Mucosa of descending colon (tissue), 3 donors: ENCODE data around the gene ADCK1. TPM values are rescaled to one million over a fixed set of nuclear protein-coding genes. Genes with fewer than 3 reads are reported as not detected.

Source experiments
- ATAC-seq: fragments of 200-7000 bp; cut with Tn5 transposase; one replicate; pipeline ENCODE4 v1.9.1; 2020; ENCODE audit warnings: mild to moderate bottlenecking, moderate library complexity
- DNase-seq, 3 donors: peaks; one replicate each; pipeline ENCODE4 v3.0.0-alpha.2; 2020
- H3K36me3 ChIP-seq: fragments of 200-600 bp; one replicate; pipeline ENCODE4 v1.8.0; 2021; ENCODE audit warnings: low read depth, mild to moderate bottlenecking
- H3K4me1 ChIP-seq: fragments of 200-600 bp; one replicate; pipeline ENCODE4 v1.8.0; 2021; ENCODE audit warnings: low read depth, mild to moderate bottlenecking
- H3K4me3 ChIP-seq: fragments of 200-600 bp; one replicate; pipeline ENCODE4 v1.8.0; 2021; ENCODE audit warnings: mild to moderate bottlenecking
- H3K9me3 ChIP-seq: fragments of 200-600 bp; one replicate; pipeline ENCODE4 v1.8.0; 2021; ENCODE audit warnings: mild to moderate bottlenecking
- intact Hi-C, 2 donors: fragments of 100-400 bp; cut with DNase I in 1 of 2; cut with micrococcal nuclease in 1 of 2; formaldehyde crosslinking; loops; one replicate each; pipeline versions ENCODE4 v1.11.0 to v1.11.1; 2022; cut with DNase I, micrococcal nuclease
- total RNA-seq, 3 donors: library from RNA; stranded (reverse); fragmentation: NEBNext Ultra II Directional in 2 of 3; extraction: Animal tissue kit (Norgen Biotek cat#: 25700) in 2 of 3; gene quantifications; one replicate each; pipeline versions ENCODE4 v1.2.1 to v1.2.4, GENCODE V29; 2021 to 2023
- TF ChIP-seq, protein P1 (sequence below): fragments of 200-600 bp; IDR thresholded peaks from one replicate; pipeline ENCODE4 v1.8.0; 2022; ENCODE audit warnings: antibody characterized with exemption, mild to moderate bottlenecking
- donor health status: DM: no; HTN: no; CAD: no; lungs with moderate emphysema.
- donor health status: DM: no; HTN: no; CAD: no.
- donor health status: DM: no; HTN: yes; CAD: no.

Gene ADCK1
- total RNA-seq, 3 donors from 2014 or later, result 9.1 to 15.4 (median 13.6) TPM

- Histone ChIP-seq H3K36me3 (no peaks in the 10 kb centered on the region), H3K9me3 (no peaks in the 10 kb centered on the region), H3K4me1 (no peaks in the 10 kb centered on the region), H3K4me3 (no peak overlapping the region)
- intact Hi-C loops, result no loop called here
- peak; percentile 72 to 87 (median 81) for DNase-seq
- ATAC-seq, result peak; percentile 73
- TF ChIP-seq, protein P1, sequence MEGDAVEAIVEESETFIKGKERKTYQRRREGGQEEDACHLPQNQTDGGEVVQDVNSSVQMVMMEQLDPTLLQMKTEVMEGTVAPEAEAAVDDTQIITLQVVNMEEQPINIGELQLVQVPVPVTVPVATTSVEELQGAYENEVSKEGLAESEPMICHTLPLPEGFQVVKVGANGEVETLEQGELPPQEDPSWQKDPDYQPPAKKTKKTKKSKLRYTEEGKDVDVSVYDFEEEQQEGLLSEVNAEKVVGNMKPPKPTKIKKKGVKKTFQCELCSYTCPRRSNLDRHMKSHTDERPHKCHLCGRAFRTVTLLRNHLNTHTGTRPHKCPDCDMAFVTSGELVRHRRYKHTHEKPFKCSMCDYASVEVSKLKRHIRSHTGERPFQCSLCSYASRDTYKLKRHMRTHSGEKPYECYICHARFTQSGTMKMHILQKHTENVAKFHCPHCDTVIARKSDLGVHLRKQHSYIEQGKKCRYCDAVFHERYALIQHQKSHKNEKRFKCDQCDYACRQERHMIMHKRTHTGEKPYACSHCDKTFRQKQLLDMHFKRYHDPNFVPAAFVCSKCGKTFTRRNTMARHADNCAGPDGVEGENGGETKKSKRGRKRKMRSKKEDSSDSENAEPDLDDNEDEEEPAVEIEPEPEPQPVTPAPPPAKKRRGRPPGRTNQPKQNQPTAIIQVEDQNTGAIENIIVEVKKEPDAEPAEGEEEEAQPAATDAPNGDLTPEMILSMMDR, result peak; percentile 89
Measured at GRCh38 chr14:77862154-77862786, 62.4 kb downstream of the ADCK1 start.

- intact Hi-C loops, result no loop called here
- Histone ChIP-seq H3K4me1 (no peaks in the 10 kb centered on the region), H3K36me3 (no peaks in the 10 kb centered on the region), H3K4me3 (no peak overlapping the region), H3K9me3 (no peaks in the 10 kb centered on the region)
- TF ChIP-seq, protein P1, result no peak
- DNase-seq (no peak), ATAC-seq (no peak)
Measured at GRCh38 chr14:77864085-77864484, 64.2 kb downstream of the ADCK1 start.

DNA sequence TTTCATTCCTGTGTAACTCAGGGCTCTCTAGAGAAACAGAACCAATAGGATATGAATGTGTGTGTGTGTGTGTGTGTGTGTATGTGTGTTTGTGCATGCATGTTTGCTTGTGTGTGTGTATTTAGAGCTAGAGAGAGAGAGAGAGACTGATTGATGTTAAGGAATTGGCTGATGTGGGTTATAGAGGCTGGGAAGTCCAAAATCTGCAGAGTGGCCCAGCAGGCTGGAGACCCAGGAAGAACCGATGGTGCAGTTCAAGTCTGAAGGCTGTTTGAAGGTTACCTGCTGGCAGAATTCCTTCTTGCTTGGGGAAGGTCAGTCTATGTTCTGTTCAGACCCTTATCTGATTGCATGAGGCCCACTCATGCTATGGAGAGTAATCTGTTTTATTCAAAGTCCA, 64.7 kb downstream of the ADCK1 start:
- TF ChIP-seq, protein P1, result no peak
- Histone ChIP-seq H3K4me1 (no peaks in the 10 kb centered on the region), H3K4me3 (no peak overlapping the region), H3K9me3 (no peaks in the 10 kb centered on the region), H3K36me3 (no peaks in the 10 kb centered on the region)
- intact Hi-C loops, result no loop called here
- DNase-seq (no peak), ATAC-seq (no peak)

DNA sequence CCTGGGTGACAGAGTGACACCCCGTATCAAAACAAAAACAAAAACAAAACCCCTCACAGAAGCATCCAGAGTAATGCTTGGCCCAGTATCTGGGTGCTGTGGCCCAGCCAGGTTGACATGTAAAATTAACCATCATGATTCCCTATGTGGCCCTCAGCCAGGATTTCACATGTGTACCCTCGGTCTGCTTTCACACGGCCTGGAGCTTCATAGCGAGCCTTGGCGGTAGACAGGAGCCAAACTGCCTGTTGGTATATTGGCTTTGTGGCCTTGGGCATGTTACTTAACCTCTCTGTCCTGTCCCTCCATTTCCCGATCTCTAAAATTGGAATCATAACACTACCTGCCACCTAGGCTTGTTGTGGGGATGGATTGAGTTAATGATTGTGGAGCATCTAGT, 65.5 kb downstream of the ADCK1 start:
- TF ChIP-seq, protein P1, result no peak
- no peak for DNase-seq
- H3K4me1 ChIP-seq, result no peaks in the 10 kb centered on the region
- ATAC-seq, result no peak
- H3K4me3 ChIP-seq, result no peak overlapping the region
- intact Hi-C loops, result no loop called here
- H3K36me3 ChIP-seq, result no peaks in the 10 kb centered on the region
- no peaks in the 10 kb centered on the region for H3K9me3 ChIP-seq

- no peak for ATAC-seq
- DNase-seq, result no peak
- no peaks in the 10 kb centered on the region for H3K36me3 ChIP-seq
- TF ChIP-seq, protein P1, result no peak
- no peak overlapping the region for H3K4me3 ChIP-seq
- intact Hi-C loops, result no loop called here
- no peaks in the 10 kb centered on the region for H3K4me1 ChIP-seq
- H3K9me3 ChIP-seq, result no peaks in the 10 kb centered on the region
Measured at GRCh38 chr14:77866932-77867331, 67.0 kb downstream of the ADCK1 start.

GRCh38 chr14:77867476-77867875, 67.6 kb downstream of the ADCK1 start:
- no peaks in the 10 kb centered on the region for H3K4me1 ChIP-seq
- intact Hi-C loops, result no loop called here
- no peaks in the 10 kb centered on the region for H3K36me3 ChIP-seq
- ATAC-seq (no peak), DNase-seq (no peak)
- H3K9me3 ChIP-seq, result no peaks in the 10 kb centered on the region
- TF ChIP-seq, protein P1, result no peak
- no peak overlapping the region for H3K4me3 ChIP-seq
